WERI-Rb-1 (cell line): ENCODE data around the gene LPP.

Experiments
- DNase-seq: peaks from one replicate; pipeline ENCODE4 v3.0.0-alpha.2; 2020
- H3K27ac ChIP-seq: fragments of 250-450 bp; sonication (Bioruptor Pico); 2 replicates; pipeline ENCODE4 v1.5.1; 2020; ENCODE audit warnings: mild to moderate bottlenecking, moderate library complexity
- H3K27me3 ChIP-seq: fragments of 250-450 bp; sonication (Bioruptor Pico); 2 replicates; pipeline ENCODE4 v1.5.1; 2021; ENCODE audit warnings: mild to moderate bottlenecking, low read depth, moderate library complexity; ENCODE audit not compliant: insufficient read depth, severe bottlenecking
- H3K36me3 ChIP-seq: fragments of 250-450 bp; sonication (Bioruptor Pico); 2 replicates; pipeline ENCODE4 v1.5.1; 2020; ENCODE audit warnings: mild to moderate bottlenecking, moderate library complexity
- H3K4me3 ChIP-seq: 2 replicates; pipeline ENCODE4 v1.5.1; 2011; ENCODE audit warnings: low read depth, mild to moderate bottlenecking, control low read depth, low read length
- H3K9me3 ChIP-seq: fragments of 250-450 bp; sonication (Bioruptor Pico); 2 replicates; pipeline ENCODE4 v1.5.1; 2021; ENCODE audit warnings: mild to moderate bottlenecking, moderate library complexity; ENCODE audit not compliant: severe bottlenecking
- CTCF ChIP-seq: IDR thresholded peaks from 2 replicates; pipeline ENCODE4 v1.5.1; 2011; ENCODE audit warnings: low read depth, mild to moderate bottlenecking, control low read depth, inconsistent platforms, low read length

Gene LPP

DNA sequence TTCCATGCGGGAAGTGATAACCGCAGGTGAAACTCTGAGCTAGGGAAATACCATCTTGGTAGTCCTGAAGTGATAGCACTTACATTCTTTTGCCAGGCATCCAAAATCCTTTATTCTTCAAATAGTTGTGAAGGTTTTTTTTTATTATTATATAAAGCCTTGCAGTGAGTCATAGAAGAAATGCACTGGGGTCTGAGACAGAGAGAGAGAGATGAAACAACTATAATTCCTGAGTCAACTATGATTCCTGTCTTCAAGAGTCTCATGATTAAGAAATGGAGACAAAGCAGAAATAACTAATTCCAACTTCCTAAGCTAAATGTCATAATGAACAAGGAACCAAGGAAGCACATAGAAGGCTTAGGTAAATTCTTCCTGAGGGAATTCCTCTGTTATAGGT, 495.6 kb downstream of the LPP start:
- no peaks in the 10 kb centered on the region for H3K9me3 ChIP-seq
- H3K27ac ChIP-seq = no peak overlapping the region
- H3K36me3 ChIP-seq = no peaks in the 10 kb centered on the region
- no peak for DNase-seq
- no peaks in the 10 kb centered on the region for H3K27me3 ChIP-seq
- no peak for TF ChIP-seq CTCF
- no peak overlapping the region for H3K4me3 ChIP-seq

- no peak overlapping the region for H3K4me3 ChIP-seq
- no peaks in the 10 kb centered on the region for H3K9me3 ChIP-seq
- no peak overlapping the region for H3K27ac ChIP-seq
- no peak for DNase-seq
- no peak for TF ChIP-seq CTCF
- H3K36me3 ChIP-seq = no peaks in the 10 kb centered on the region
- H3K27me3 ChIP-seq = no peaks in the 10 kb centered on the region
These were observed 502.4 kb downstream of the LPP start for GRCh38 chr3:188656196-188656982.

GRCh38 chr3:188658606-188659005, 504.6 kb downstream of the LPP start:
- no peak overlapping the region for H3K27ac ChIP-seq
- TF ChIP-seq CTCF = no peak
- no peaks in the 10 kb centered on the region for H3K27me3 ChIP-seq
- no peak overlapping the region for H3K4me3 ChIP-seq
- DNase-seq = no peak
- H3K36me3 ChIP-seq = no peaks in the 10 kb centered on the region
- no peaks in the 10 kb centered on the region for H3K9me3 ChIP-seq

- TF ChIP-seq CTCF = no peak
- no peak overlapping the region for H3K27ac ChIP-seq
- no peak for DNase-seq
- H3K4me3 ChIP-seq = no peak overlapping the region
- H3K27me3 ChIP-seq = no peaks in the 10 kb centered on the region
- no peaks in the 10 kb centered on the region for H3K9me3 ChIP-seq
- H3K36me3 ChIP-seq = no peaks in the 10 kb centered on the region
These were observed 505.6 kb downstream of the LPP start for GRCh38 chr3:188659449-188660090.

GRCh38 chr3:188660415-188660814, 506.5 kb downstream of the LPP start:
- H3K4me3 ChIP-seq = no peak overlapping the region
- no peaks in the 10 kb centered on the region for H3K36me3 ChIP-seq
- H3K27ac ChIP-seq = no peak overlapping the region
- no peak for DNase-seq
- no peak for TF ChIP-seq CTCF
- no peaks in the 10 kb centered on the region for H3K27me3 ChIP-seq
- H3K9me3 ChIP-seq = no peaks in the 10 kb centered on the region
